GM18505 (cell line): ENCODE data around the gene SERPINB10.
A peak's percentile ranks its signal among the peaks of the same experiment; 100 is the strongest.
"Not testable (repeated sequence)": the region's sequence is repeated elsewhere in the genome, so short reads cannot be mapped to it uniquely, and the experiment has no call there.

Source experiments
- ATAC-seq: cut with Tn5 transposase; IDR thresholded peaks from one replicate; pipeline ENCODE4 v1.9.1; 2021; ENCODE audit not compliant: unreplicated experiment
- POLR2A ChIP-seq: IDR thresholded peaks from 4 replicates; pipeline ENCODE4 v1.6.1; 2011; ENCODE audit warnings: borderline replicate concordance; ENCODE audit not compliant: insufficient read depth, insufficient read length; ENCODE audit errors: extremely low read depth

SERPINB10 gene

GRCh38 chr18:63903851-63904570 lies 3.7 kb upstream of the SERPINB10 start:
- TF ChIP-seq POLR2A = no peak
- no peak for ATAC-seq

- no peak for ATAC-seq
Measured at GRCh38 chr18:63904694-63905093, 3.1 kb upstream of the SERPINB10 start.

GRCh38 chr18:63905361-63905760 lies 2.4 kb upstream of the SERPINB10 start:
- TF ChIP-seq POLR2A = no peak
- peak; percentile 43 for ATAC-seq

More at GRCh38 chr18:63904694-63905093, 3.1 kb upstream of the SERPINB10 start:
- TF ChIP-seq POLR2A = no peak

- no peak for TF ChIP-seq POLR2A
- ATAC-seq = no peak
Measured at GRCh38 chr18:63906056-63906455, 1.7 kb upstream of the SERPINB10 start.

GRCh38 chr18:63908858-63909257 lies 1.1 kb downstream of the SERPINB10 start:
- no peak for TF ChIP-seq POLR2A
- no peak for ATAC-seq

DNA sequence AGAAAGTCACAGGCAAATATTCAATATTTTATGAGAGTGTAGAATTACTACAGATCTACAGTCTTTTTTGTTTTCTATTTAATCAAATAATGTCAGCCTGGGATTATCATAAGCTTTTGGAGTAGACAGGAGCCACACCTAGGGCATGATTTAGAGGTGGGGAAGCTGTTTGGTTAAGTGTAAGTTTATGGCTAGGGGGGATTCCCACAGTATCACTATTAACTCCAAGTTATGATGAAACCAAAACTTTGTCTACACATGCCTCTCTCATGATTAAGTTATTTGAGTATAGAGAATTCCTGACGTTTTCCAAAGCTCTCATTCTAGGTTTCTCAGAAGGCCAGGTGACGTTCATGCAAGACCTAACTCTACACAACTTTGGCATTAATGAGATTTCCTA lies 2.1 kb downstream of the SERPINB10 start:
- no peak for TF ChIP-seq POLR2A
- ATAC-seq = no peak

DNA sequence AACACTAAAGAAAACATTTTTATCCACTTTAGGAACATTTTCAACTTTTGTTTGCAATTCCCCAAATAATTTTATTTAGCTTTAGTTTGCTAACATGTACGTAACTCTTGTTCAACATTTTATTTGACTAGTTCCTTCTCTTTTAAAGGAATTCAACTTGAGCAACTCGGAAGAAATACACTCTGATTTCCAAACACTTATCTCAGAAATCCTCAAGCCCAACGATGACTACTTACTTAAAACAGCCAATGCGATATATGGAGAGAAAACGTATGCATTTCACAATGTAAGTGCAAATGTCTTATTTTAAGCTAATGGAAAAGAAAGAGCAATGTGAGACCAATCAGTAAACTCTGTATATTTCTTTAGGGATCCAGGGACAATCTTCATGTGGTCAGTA lies 10.1 kb downstream of the SERPINB10 start:
- no peak for ATAC-seq
- TF ChIP-seq POLR2A = no peak

- ATAC-seq = no peak
- TF ChIP-seq POLR2A = no peak
Measured at GRCh38 chr18:63922049-63922448, 14.3 kb downstream of the SERPINB10 start.

DNA sequence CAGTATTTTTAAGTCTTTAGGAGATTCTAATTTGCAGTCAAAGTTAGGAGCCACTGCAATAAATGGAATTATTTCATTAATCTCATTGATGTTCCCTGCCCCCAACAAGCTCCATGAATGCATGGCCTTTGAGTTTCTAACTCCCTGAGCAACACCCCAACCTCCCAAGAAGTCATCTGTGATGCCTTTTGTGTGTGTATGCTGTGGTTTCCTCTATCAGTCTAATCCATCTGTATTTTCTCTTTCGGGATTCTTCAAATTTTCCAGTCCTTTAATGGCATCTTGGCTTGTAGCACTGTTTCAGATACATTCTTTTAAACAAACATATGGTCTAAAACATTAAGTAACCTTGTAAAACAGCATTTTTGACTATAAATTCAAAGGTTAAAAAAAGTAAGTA lies 16.8 kb downstream of the SERPINB10 start:
- TF ChIP-seq POLR2A = no peak
- ATAC-seq = no peak

DNA sequence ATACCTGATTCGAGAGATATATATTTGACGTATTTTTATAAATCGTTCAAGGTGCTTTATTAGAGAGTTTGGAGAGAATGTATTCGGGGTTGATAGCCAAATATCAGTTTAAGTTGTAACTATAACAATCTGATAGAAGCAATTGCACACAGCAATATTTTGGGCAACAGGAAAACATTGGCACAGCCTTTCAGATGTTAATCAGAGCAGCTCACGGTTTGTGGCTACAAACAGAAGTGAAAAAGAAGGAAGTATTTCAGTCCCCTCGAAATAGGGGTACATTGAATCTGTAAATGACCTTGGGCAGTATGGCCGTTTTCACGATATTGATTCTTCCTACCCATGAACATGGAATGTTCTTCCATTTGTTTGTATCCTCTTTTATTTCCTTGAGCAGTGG lies 20.6 kb downstream of the SERPINB10 start:
- no peak for TF ChIP-seq POLR2A
- no peak for ATAC-seq

DNA sequence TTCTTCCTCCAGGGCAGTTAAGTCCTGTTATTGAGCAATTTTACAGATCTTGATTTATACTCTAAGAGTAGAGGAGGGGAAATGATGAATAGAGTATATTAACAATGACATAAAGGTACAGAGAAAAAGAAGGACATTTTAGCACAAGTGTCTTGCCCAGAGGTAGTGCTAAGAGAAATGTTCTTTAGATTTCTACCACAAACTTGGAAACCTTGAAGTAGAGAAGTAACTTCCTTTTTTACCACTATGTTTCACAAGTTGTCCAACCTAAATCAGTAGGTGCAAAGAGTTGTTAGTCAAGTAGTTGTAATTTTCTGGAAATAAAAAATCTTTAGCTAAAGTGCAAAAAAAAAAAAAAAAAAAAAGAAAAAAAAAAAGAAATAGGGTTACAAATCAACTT lies 21.6 kb downstream of the SERPINB10 start:
- not testable (repeated sequence) for ATAC-seq

DNA sequence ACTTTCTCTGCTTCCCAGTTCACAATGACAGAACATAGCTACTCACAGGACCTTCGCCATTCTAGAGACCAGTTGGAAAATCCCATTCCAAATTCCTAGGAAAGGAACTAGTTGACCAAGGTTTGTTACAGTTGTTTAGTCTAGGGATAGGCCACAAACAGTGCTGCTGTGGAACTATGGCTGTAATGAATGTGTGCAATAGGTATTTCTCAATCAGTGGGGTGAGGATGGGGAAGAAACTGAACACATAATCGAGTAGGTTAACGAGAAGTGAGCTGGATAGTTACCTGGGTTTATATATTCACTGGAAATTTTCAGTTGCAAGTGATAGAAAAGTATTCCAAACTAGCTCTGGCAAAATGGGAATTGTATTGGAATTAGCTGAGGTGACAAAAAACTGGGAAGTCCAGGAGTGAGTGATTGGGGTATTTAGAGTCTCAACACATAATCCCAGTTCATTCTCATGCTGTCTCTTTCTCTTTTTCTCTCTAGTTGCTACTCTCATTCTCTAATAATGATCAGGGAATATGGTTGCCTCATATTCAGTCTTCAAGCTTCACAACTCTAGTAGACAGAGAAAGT lies 23.1 kb downstream of the SERPINB10 start:
- TF ChIP-seq POLR2A = no peak
- ATAC-seq = no peak

DNA sequence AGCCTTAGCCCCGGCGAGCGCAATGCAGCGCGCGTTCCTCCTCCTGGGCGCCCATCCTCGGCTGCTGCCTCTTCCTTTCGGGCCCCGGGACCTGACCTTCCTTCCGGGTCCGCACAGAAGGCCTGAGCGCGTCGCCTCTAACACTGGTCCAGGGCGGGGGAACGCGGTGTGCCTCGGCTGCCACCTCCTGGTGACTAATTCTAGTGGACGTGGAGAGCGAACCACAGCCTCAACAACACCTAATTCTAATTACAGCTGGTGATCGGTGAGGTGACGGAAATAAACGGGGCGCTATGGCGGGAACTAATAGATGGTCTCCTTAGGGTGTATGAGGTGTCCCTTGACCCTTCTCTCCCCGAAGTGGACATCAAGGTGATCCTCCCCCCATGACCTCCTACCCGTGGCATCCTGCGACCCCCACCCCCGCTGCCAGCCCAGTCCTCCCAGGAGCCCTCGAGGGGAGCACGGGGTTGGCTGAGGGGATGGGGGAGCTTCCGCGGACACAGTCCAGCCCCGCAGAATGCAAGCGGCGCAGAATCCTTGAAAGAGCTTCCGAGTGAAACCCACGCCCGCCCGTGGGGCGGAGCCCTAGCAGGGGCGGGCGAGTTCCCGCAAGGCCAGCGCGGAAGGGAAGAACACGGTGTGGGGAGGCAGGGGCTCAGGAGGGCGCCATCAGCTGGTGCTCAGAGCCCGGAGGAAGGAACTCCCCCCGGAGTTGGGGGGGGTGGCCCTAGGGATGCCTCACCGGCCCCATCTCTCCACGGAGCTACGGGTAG lies 28.6 kb downstream of the SERPINB10 start:
- ATAC-seq = peak; percentile 97
- peak; percentile 43 for TF ChIP-seq POLR2A

GRCh38 chr18:63936932-63937393 lies 29.2 kb downstream of the SERPINB10 start:
- no peak for ATAC-seq
- TF ChIP-seq POLR2A = no peak
